CD4-positive, alpha-beta T cell treated with Interferon gamma for 1 hour (primary cell): ENCODE results near the gene ARAP3.
A peak's percentile ranks its signal among the peaks of the same experiment; 100 is the strongest.

Source experiments
- DNase-seq: peaks from one replicate; pipeline ENCODE4 v3.0.0-alpha.2; 2020

The ARAP3 gene

DNA sequence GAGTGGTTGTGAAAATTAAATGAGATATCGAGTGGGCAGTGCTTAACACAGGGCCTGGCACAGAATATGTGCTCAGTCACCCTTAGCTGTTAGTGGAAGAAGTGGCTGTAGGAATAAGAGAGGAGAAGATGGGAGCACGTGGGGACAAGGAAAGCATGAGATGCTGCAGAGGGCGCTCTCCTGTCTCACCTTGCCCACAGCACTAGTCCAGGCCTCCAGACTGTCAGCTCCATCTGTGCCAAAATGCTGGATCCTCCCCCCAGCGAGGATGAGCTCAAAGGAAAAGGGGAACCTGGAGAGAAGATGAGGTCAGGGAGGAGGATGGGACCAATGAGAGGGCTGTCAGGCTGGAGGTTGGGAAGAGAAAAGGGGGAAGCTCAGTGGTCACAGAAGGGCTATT, 12.5 kb downstream of the ARAP3 start:
- no peak for DNase-seq

DNA sequence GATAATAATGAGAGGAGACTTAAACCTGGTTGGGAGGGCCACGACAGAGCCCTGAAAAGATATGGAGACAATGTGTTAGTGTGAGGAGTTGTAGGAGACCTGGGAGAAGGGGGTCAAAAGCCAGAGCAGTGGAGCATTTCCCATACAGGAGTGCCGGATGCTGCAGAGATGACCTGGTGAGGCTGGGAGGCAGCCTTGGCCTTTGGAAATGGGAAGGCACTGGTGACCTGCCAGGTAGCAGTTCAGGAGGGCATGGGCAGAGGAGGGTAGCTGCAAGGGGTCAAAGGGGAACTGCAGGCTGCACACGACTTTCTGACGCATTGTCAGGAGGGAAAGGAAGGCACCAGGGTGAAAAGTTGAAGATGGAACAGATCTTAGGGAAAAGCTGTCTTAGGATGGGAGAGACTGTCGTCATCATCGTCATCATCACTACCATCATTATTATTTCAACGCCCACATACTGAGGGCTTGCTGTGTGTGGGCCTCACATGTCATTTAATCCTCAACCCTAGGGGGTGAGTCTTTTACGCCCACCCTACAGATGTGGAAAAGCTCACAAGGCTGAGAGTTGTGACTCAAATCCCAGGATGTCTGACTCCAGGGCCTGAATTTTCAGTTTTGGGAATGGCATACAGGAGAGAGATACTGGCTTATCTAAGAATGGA, 13.3 kb downstream of the ARAP3 start:
- DNase-seq: no peak

DNA sequence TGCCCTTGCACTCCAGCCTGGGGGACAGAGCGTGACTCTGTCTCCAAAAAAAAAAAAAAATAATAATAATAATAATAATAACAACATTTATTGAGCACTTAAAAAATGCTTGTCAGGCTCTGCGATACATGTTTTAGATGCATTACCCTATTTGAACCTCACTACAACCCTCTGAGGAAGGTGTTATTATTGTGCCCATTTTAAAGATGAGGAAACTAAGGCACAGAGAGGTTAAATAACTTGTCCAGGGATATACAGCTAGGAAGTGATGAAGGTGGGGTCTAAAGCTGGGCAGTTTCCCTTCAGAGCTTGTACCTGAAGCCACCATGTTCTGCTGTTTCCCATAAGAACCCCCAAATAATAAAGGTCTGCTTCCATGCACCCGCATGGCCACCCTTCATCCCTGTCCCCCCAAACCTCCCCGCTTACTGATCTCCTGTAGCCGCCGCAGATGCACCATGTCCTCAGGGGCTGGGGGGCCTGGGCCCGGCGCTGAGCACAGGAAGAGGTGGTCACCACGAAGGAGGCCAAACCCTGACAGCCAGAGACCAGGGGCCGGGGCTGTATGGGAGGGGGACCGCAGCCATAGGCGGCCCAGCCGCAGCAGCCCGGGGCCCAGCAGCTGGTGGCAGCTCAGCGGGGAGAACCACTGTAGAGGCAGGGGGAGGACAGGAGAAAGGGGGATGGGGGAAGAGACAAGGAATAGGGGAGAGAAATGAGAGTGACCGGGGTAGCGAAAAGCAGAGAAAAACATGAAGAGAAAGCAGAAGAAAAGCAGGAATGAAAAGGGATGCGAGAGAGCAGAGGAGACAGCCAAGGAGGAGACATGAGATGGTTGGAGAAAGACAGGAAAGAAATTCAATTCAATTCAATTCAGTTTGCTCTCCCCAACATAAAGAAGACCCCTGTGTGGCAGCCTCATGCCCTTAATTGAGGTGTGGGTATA, 15.8 kb downstream of the ARAP3 start:
- no peak for DNase-seq

DNA sequence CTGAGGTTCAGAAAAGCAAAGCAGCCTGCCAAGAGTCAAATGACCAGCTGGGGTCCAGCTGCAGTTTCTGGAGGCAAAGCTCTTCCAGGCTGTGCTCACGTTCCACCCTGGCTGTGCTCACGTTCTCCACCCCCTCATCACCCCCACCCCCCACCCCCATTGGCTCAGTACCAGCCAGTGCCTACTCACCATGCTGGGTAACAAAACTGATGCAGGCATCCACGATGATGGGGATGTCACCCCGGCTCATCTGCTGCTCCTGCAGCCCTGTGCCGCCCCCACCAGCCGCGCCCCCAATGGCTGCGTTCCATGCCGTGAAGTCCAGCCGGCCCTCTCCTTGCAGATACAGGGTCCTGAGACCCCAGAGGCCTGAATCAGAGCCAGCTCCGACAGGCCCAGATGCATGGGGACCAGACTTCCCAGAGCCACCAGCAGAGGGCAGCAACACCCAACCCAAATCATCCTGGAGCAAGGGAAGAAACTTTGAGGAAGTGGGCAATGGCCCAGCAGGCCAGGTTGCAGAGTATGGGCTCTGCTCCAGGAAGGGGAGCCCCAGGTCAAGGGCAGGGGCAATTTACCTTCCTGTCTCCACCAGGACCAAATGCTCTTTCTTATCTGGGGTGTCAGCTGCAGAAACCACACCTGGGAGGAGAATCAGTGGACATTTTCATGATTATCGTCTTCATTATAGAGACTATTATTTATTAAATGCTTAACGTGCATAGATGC, 17.1 kb downstream of the ARAP3 start:
- DNase-seq: peak; percentile 67

DNA sequence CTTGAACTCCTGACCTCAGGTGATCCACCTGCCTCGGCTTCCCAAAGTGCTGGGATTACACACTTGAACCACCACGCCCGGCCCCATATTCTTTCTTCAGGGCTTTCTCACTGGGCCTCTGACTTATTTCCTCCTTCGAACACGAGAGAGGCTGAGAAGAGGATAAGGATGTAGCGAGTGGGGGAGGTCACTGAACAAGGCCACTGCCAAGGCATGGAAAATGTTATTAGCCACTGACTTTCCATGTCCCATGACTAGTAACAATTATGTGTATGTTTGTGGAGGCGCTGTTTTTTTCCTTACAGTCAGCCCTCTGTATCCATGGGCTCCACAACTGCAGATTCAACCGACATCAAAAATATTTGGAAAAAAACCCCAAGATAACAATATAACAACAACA, 18.5 kb downstream of the ARAP3 start:
- no peak for DNase-seq

DNA sequence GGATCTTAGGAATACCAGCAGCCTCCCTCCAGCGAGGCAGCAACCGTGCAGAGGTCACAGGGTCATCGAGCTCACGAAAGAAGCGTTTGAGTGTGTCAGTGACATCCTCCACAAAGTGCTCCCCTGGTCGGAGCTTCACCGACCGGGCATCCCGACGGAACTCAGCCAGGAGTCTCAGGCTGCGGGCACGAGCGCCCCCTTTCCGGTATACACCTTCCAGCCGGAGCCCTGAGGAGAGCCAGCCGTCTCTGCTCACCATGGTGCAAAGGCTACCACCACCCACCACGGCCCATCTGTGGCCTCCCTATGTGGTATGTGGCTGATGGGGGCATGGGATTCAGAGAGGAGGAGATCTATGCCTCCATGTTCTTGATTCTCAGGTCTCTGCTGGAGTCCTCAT, 20.0 kb downstream of the ARAP3 start:
- DNase-seq: no peak

DNA sequence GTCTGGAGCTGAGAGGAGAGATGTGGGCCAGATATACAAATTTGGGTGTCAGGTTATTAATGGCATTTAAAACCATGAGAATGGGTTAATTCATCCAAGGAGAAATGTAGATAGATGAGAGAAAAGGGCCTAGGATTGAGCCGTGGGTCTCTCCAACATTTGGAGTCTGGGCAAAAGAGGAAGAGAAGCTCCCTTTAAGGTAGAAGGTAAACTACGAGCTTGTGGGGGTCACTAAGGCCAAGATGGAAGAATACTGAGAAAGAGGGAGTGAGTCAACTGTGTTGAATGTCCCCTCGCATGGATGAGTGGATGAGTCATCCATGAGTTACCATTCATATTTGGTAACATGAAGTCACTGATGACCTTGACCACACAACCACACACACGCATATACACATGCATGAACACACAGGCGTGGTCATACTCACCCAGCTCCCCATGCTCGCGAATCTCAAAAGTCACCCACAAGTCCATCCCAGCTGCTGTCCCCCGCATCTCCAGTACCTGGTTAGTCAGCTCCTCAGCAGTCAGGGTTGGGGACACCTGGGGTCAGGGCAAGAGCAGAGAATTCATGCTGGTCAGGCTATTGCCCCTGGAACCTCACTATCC, 24.0 kb downstream of the ARAP3 start:
- DNase-seq: no peak

DNA sequence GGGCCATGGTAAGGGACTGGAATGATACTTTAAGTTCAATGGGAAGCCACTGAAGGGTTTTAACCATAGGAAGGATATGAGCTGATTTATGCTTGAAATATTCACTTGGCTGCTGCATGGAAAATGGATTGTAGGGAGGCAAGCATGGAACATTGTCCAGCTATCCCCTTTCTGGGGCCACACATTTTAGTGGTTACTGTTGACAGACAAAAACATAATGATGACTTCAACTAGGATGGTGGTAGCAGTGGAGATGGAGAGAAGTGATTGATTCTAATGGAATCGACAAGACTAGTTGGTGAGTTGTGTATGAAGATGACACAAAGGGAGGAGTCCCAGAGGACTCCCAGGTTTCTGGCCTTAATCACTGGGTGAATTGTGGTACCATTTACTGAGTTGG, 24.6 kb downstream of the ARAP3 start:
- no peak for DNase-seq

DNA sequence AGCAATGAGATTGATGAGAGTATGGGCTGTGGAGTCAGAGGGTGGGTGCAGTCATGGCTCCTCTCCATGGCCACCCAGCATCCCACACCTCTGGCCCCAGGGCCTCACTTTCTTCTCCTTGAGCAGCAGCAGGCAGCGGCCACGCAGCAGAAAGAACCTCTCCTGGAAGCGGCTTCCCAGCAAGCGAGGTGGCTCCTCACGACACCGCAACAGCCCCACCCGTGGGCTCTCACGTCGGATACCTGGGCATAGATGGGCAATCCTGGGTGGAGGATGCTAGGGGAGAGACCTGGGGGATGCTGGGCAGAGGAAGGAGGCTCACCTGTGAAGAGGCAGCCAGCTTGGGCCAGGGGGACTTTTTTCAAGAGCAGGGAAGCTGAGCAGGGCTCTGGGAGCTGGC, 25.6 kb downstream of the ARAP3 start:
- no peak for DNase-seq

DNA sequence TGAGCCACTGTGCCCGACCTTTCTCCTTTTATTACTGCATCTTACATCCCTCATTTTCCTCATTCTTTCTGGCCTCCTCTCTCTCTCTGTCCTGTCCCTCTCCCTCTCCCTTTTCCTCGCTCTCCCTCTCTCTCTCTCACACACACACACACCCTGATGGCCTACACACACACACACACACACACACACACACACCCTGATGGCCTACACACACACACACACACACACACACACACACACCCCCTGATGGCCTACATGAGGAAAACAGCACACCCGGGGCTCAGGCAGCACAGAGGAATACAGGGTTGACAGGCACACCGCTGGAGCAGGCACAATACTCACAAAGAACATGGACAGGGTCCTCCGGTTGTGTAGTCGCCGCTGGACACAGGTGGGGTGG, 27.0 kb downstream of the ARAP3 start:
- DNase-seq: no peak

DNA sequence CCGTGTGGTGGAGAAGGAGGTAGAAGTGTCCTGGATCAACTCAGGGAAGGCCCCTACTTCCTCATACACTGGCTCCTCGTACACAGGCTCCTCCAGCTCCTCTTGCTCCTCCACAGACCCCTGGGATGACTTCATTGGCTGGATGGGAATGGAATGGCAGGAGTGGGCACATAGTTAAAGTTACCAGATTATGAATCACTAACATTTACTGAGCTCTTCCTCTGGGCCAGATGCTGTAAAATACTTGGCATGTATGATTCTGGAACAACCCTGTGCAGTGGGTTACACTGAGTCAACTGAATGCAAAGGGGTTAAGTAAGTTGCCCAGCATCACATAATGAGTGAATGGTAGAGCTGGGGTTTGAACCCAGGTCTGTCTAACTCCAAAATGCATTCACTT, 27.7 kb downstream of the ARAP3 start:
- no peak for DNase-seq

DNA sequence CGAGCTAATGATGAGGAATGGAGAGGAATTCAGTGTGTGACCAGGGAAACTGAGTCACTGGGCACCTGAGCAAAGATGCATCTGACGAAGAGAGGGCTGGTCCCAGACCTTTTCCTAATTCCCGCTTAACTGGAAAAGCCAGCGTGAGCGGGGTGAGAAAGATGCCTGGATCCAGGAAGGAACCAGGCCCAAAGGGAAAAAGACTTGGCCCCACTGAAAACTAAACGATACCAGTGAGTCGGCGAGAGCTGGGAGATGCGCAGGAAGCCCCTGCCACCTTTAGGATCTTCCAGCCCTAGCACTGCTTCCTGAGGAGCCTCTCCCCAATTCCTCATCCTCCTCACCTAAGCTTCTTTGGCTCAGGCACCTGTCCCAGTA, 30.3 kb downstream of the ARAP3 start:
- DNase-seq: no peak

DNA sequence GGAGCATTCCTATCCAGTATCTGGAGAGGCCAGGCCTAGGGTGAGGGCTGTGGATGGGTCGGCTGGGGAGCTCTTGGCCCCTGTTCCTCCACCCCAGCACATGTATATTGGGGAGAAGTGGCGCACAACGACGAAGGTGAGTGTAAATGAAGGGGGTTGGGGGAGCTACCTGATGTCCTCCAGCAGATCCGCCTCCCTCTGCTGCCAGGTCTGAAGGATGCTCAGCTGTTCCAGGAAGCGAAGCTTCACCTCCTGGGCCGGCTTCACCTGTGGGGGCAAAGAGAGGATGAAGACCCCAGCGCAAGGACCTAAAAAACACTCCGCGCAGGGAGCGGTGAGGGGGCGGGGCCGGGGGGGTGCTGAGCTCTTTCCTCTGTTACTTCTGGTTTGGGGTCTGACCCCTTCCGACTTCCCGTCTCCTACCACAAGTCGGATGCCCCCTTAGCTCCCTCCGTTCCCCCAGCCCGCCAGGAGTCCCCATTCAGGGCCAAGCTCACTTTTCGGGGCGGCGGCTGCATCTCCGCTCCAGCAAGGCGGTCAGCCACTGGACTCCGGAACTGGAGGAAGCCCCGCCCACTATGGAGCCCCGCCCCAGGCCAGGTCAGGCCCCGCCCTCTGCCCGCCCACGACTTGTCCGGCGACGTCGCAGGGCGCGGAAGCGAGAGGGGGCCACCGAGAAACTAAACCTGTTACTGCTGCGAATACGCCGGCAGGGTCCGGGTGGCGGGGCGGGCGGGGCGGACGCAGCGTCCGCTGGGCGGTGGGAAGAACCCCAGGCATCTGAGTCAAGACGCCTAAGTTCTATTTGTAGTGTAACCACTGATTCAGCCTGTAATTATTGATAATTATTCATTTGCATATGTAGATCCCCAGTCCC, 30.9 kb downstream of the ARAP3 start, which contains the start of gene FCHSD1:
Gene FCHSD1, minus strand, starts transcription at position 568 of the 877 bp plus-strand sequence. Its CDS starts 50 bp downstream, at position 518.
- DNase-seq: peak; percentile 83

DNA sequence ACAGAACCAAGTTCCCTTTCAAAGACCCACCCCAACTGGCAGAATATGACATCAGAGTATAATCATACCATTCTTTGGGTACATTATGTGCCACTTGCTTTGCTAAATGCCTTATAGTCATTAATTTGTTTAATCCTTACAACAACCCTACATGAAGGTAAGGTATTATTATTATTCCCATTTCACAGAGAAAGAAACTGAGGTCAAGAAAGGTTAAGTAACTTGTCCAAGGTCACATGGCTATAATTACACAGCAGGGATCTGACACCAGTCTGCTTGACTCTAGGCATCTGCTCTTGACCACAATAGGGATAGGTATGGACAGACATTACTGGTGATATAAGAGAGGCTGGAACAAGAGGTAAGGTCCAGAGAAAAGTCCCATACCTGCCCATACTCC, 32.1 kb downstream of the ARAP3 start:
- no peak for DNase-seq

DNA sequence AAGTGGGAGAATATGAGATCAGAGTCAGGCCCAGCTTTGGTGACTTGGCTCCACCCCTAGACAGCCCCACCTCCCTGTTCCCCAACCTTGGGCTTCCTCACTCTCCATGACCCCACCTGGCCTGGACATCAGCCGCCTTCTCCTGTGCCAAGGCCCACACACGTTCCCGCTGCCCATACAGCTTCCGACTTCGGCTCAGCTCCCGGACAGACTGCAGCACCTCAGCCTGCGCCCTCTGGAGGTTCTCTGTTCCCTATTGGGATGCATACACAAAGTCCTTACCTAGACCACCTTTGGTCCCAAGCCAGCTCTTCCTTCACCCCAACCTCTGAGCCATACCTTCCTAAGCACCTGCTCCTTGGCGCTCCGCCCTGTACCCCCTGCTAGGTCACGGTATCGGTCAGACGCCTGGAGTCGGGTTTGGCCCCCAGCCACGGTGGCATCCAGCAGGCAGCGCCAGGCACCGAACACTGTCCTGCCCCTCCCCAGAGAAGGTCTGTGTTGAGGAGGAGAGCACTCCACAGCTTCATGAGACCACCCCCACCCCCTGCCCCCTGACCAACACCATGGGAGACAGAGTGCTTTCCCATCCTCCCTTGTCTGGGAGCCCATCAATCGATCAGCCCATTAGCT, 32.9 kb downstream of the ARAP3 start:
- DNase-seq: no peak

DNA sequence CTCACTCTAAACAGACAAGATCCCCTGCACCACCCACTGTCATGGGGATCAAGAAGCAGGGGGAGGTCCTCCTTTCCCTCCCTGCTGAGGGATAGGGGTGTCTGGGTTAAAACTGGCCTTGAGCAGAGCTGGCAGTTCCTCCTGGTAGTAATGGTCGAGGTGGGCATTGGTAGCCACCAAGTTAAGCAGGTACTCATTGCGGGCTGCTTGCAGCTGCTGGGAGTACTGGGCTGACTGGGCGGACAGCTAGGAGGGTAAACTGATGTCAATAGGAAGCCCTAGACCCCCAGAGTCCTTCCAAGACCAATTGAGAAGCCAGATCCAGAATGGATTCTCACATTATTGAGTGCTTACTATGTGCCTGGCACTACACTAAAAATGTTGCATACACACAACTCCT, 34.2 kb downstream of the ARAP3 start:
- no peak for DNase-seq

DNA sequence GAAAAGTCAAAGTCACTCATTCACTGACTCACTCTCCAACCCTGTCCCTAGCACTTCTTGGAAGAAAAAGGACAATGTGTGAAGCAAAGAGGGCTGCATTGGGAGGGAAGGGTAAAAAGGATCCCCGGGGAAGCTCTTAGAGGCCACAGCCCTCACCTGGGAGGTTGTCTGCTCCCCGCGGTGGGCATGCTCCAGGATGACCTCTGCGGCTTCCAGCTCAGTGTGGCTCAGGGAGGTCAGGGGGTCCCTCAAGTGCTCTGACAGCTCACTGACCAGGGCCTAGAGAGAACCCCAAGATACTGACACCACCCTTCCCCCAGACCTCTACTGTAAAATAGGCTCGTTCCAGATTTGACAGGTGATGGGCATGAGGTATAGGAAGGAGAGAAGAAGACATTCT, 34.8 kb downstream of the ARAP3 start:
- DNase-seq: no peak

DNA sequence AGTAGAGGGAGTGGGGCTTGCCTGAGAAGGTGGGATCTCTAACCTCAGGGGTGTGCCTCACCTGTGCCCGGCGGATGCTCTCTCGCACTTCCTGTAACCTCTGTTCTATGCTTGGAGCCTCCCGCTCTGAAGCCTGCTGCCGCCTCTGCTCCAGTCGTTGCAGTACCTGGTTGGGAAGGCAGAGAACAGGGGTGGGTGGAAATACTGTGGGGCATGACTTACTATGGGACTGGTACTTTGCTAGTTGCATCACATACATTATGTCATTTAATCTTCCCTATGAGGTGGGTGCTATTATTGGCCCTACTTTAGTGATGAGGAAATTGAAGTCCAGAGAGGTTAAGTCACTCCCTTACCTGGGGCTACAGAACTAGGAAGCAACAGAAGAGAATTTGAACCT, 36.0 kb downstream of the ARAP3 start:
- DNase-seq: no peak

DNA sequence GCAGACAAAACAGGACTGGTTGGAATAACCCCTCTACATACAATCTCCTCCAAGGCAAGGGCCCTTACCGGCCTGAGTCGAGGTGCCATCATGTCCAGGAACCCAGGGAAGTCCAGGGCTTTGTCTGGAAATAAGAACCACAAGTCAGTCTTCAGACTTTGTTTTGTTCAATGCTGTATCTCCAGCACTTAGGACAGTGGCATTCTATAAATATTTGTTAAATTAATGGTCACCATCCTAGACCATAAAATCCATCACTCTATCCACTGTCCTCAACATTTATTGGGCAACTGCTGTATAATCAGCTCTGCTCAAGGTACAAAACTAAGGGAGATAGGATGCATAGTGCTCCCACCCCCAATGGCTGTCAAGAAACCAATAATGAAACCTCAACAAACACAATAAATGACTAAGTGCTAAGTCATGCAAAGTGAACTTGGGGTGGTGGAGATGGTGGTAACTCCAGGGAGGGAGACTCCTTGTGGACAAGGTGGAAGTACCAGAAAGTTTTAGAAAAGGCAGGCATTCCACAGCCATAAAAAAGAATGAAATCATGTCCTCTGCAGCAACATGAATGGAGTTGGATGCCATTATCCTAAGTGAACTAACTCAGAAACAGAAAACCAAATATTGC, 40.3 kb downstream of the ARAP3 start:
- no peak for DNase-seq

DNA sequence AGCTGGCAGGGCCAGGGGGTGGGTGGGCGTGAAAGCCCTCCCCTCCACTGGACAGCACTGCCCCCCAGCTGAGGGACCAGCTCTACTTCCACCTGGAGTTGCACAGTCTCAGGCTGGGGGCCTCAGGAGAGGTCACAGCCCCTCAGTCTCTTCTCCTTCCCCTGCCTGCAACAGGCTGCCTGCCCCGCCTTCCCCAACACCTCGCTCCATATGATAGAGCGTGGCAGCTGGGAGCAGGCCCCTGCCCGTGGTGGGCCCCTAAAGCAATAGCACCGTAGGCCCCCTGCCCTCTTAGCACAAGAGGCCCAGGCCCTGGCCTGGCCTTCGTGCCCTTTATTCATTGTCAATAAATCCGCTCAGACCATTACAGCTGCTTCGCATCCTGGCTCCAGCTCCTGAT, 41.3 kb downstream of the ARAP3 start:
- DNase-seq: no peak

DNA sequence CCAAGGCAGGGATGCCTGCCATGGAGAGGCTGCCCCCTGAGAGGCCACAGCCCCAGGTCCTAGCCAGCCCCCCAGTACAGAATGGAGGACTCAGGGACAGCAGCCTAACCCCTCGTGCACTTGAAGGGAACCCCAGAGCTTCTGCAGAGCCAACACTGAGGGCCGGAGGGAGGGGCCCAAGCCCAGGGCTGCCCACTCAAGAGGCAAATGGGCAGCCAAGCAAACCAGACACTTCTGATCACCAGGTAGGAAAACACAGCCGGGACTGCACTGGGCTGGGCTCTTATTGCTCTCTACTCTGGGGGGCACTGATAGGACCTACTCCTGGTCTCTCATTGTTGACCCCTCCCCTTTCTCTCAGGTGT, 42.0 kb downstream of the ARAP3 start:
- DNase-seq: no peak
